Tibial nerve (tissue), 4 donors: ENCODE data around the gene FAM98A.

Experiments
- EP300 ChIP-seq, 2 donors: sonication (generic); formaldehyde crosslinking; IDR thresholded peaks; one replicate each; pipeline ENCODE4 v1.6.1; 2017; ENCODE audit warnings: antibody characterized with exemption in 2 of 2, mild to moderate bottlenecking in 1 of 2
- TF ChIP-seq, protein P1 (sequence below), 5 experiments: fragments of 200-600 bp in 3 of 5; fragments of 450-650 bp in 2 of 5; sonication (generic) in 3 of 5; IDR thresholded peaks; one replicate each; pipeline ENCODE4 v1.5.1; 2016 to 2019; ENCODE audit warnings: antibody characterized with exemption in 5 of 5, mild to moderate bottlenecking in 3 of 5, moderate library complexity in 2 of 5

DNA sequence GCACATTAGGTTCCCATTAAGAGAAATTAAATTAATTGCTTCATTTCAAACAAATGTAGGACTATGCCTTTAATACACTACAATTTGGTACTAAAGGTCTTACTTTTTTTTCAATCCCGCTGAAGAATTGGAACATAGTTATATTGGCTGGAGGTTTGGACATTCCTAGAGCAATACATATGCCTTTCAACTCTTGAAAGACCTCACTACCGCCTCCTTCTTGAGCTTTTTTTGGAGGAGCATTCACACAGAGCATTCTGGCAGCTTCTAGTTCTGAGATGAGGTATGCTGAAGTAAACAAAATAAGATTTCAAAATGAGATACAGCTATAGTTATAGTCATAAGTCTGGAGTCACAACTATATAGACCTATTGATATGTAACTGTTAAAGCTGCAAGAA is 10.9 kb downstream of the FAM98A start:
- TF ChIP-seq, protein P1, sequence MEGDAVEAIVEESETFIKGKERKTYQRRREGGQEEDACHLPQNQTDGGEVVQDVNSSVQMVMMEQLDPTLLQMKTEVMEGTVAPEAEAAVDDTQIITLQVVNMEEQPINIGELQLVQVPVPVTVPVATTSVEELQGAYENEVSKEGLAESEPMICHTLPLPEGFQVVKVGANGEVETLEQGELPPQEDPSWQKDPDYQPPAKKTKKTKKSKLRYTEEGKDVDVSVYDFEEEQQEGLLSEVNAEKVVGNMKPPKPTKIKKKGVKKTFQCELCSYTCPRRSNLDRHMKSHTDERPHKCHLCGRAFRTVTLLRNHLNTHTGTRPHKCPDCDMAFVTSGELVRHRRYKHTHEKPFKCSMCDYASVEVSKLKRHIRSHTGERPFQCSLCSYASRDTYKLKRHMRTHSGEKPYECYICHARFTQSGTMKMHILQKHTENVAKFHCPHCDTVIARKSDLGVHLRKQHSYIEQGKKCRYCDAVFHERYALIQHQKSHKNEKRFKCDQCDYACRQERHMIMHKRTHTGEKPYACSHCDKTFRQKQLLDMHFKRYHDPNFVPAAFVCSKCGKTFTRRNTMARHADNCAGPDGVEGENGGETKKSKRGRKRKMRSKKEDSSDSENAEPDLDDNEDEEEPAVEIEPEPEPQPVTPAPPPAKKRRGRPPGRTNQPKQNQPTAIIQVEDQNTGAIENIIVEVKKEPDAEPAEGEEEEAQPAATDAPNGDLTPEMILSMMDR (IDR thresholded peaks at IDR 0.05), result no peak
- no peak for TF ChIP-seq EP300 (IDR thresholded peaks at IDR 0.05)
